ENCODE measurements around the gene PDSS1. TPM values are rescaled to one million over a fixed set of nuclear protein-coding genes. Genes with fewer than 3 reads are reported as not detected.

The PDSS1 gene
- total and polyA plus RNA-seq, 4 donors, result 6.0 to 7.6 (median 7.1) TPM

DNA sequence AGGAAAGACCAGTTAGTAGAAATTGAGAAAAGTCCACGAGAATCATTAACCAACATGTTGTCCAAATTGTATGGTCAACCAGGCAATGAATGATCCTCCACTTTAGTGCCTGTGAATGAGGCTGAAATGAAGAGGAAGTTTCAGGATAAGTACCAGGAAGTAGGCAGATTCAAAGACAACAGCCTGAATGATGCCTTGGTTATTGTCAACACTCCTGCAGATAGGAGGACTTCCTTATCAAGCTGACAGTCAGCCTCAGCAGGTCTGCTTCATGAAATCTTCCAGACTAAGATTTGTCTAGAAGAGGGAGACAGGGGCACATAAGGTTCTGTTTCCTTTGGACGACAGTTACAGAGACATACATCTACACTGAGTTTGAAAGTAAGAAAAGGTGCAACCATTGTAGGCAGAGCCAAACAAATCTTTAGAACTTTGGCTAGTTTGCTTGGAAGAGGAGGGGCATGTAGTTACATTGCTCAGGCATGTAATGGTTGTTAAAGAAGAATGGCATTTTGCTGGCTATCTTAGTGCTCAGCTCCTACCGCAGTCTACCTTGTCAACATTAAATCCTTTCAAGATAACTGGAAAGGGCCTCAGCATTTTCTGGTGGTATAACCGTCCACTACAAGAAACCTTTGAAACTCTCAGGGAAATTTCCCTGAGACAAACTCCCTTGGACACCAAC is 81.8 kb downstream of the PDSS1 start:
- H3K4me1 ChIP-seq (ENCODE audit: control insufficient read depth in 4 of 4, insufficient read depth in 4 of 4, low read length in 3 of 4), result no peaks in the 10 kb centered on the region

DNA sequence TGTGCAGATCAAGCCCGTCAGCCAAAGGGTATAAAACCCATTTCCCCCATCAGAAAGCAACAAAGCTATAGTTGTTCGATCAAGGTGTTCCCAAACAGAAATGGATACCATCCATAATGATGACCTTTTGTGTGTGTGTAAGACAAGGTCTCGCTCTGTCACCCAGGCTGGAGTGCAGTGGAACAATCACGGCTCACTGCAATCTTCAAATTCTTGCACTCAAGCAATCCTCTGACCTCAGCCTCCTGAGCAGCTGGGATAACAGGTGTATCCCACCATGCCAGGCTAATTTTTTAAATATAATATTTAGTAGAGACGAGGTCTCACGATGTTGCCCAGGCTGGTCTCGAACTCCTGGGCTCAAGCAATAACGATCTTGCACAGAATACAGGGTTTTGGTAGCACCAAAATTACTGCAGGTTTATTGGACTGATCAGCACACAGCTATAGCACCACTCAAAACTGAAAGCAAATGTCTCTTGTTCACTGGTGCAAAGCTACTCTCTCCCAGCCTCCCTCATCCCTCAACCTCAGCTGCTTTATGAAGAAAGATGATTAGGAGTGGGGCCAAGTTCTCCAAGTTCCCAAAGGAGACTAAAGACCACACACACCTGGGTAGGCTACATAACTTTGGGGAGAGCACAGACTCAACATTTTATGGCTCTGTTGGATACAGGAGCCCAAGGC is 82.7 kb downstream of the PDSS1 start:
- H3K9me3 ChIP-seq (ENCODE audit: control insufficient read depth in 4 of 4, low read length in 3 of 4), result no peaks in the 10 kb centered on the region
- H3K27ac ChIP-seq (ENCODE audit: low read depth in 1 of 2, low read length in 2 of 2), result no peak overlapping the region
- TF ChIP-seq, protein P1, sequence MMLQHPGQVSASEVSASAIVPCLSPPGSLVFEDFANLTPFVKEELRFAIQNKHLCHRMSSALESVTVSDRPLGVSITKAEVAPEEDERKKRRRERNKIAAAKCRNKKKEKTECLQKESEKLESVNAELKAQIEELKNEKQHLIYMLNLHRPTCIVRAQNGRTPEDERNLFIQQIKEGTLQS (IDR thresholded peaks at IDR 0.05), result no peak
- TF ChIP-seq YY1 (IDR thresholded peaks at IDR 0.05), result no peak
- TF ChIP-seq, protein P2, sequence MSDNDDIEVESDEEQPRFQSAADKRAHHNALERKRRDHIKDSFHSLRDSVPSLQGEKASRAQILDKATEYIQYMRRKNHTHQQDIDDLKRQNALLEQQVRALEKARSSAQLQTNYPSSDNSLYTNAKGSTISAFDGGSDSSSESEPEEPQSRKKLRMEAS (IDR thresholded peaks at IDR 0.05), result no peak
- no peak for TF ChIP-seq RAD21 (IDR thresholded peaks at IDR 0.05)
- TF ChIP-seq, protein P3, sequence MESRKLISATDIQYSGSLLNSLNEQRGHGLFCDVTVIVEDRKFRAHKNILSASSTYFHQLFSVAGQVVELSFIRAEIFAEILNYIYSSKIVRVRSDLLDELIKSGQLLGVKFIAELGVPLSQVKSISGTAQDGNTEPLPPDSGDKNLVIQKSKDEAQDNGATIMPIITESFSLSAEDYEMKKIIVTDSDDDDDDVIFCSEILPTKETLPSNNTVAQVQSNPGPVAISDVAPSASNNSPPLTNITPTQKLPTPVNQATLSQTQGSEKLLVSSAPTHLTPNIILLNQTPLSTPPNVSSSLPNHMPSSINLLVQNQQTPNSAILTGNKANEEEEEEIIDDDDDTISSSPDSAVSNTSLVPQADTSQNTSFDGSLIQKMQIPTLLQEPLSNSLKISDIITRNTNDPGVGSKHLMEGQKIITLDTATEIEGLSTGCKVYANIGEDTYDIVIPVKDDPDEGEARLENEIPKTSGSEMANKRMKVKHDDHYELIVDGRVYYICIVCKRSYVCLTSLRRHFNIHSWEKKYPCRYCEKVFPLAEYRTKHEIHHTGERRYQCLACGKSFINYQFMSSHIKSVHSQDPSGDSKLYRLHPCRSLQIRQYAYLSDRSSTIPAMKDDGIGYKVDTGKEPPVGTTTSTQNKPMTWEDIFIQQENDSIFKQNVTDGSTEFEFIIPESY (IDR thresholded peaks at IDR 0.05), result no peak
- no peak for TF ChIP-seq EGR1 (IDR thresholded peaks at IDR 0.05; ENCODE audit: low read depth in 2 of 2)
- TF ChIP-seq GABPA (IDR thresholded peaks at IDR 0.05 in 1 of 2, conservative IDR thresholded peaks at IDR 0.05 in 1 of 2), result no peak
- no peak for TF ChIP-seq FOXA2 (IDR thresholded peaks at IDR 0.05)
- TF ChIP-seq FOXA1 (IDR thresholded peaks at IDR 0.05), result no peak
- TF ChIP-seq, protein P4, sequence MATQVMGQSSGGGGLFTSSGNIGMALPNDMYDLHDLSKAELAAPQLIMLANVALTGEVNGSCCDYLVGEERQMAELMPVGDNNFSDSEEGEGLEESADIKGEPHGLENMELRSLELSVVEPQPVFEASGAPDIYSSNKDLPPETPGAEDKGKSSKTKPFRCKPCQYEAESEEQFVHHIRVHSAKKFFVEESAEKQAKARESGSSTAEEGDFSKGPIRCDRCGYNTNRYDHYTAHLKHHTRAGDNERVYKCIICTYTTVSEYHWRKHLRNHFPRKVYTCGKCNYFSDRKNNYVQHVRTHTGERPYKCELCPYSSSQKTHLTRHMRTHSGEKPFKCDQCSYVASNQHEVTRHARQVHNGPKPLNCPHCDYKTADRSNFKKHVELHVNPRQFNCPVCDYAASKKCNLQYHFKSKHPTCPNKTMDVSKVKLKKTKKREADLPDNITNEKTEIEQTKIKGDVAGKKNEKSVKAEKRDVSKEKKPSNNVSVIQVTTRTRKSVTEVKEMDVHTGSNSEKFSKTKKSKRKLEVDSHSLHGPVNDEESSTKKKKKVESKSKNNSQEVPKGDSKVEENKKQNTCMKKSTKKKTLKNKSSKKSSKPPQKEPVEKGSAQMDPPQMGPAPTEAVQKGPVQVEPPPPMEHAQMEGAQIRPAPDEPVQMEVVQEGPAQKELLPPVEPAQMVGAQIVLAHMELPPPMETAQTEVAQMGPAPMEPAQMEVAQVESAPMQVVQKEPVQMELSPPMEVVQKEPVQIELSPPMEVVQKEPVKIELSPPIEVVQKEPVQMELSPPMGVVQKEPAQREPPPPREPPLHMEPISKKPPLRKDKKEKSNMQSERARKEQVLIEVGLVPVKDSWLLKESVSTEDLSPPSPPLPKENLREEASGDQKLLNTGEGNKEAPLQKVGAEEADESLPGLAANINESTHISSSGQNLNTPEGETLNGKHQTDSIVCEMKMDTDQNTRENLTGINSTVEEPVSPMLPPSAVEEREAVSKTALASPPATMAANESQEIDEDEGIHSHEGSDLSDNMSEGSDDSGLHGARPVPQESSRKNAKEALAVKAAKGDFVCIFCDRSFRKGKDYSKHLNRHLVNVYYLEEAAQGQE (IDR thresholded peaks at IDR 0.05), result no peak
- H3K27me3 ChIP-seq (ENCODE audit: control insufficient read depth in 4 of 4, insufficient read depth in 4 of 4, low read length in 3 of 4), result no peaks in the 10 kb centered on the region
- no peaks in the 10 kb centered on the region for H3K36me3 ChIP-seq (ENCODE audit: control insufficient read depth in 4 of 4, insufficient read depth in 3 of 4, low read depth in 1 of 4, low read length in 3 of 4)
- H3K9ac ChIP-seq (ENCODE audit: low read depth in 1 of 2, low read length in 2 of 2), result no peak overlapping the region
- 98% methylated on average over 8 of the region's 8 CpGs for WGBS
- DNase-seq (ENCODE audit: low spot score), result no peak
- H3K4me3 ChIP-seq (ENCODE audit: low read depth in 1 of 3, low read length in 3 of 3), result no peak overlapping the region
- H3K4me1 ChIP-seq (ENCODE audit: control insufficient read depth in 4 of 4, insufficient read depth in 4 of 4, low read length in 3 of 4), result no peaks in the 10 kb centered on the region

More for the DNA sequence above, 81.8 kb downstream of the PDSS1 start:
- no peak overlapping the region for H3K9ac ChIP-seq (ENCODE audit: low read depth in 1 of 2, low read length in 2 of 2)
- H3K27me3 ChIP-seq (ENCODE audit: control insufficient read depth in 4 of 4, insufficient read depth in 4 of 4, low read length in 3 of 4), result no peaks in the 10 kb centered on the region
- no peak for TF ChIP-seq RXRA (IDR thresholded peaks at IDR 0.05)
- TF ChIP-seq, protein P2 (IDR thresholded peaks at IDR 0.05), result no peak
- no peak for TF ChIP-seq HNF4G (IDR thresholded peaks at IDR 0.05)
- TF ChIP-seq SP1 (IDR thresholded peaks at IDR 0.05), result no peak
- TF ChIP-seq, protein P3 (IDR thresholded peaks at IDR 0.05), result no peak
- TF ChIP-seq YY1 (IDR thresholded peaks at IDR 0.05), result no peak
- no peak for TF ChIP-seq NR2F2 (IDR thresholded peaks at IDR 0.05)
- H3K36me3 ChIP-seq (ENCODE audit: control insufficient read depth in 4 of 4, insufficient read depth in 3 of 4, low read depth in 1 of 4, low read length in 3 of 4), result no peaks in the 10 kb centered on the region
- no peaks in the 10 kb centered on the region for H3K9me3 ChIP-seq (ENCODE audit: control insufficient read depth in 4 of 4, low read length in 3 of 4)
- H3K27ac ChIP-seq (ENCODE audit: low read depth in 1 of 2, low read length in 2 of 2), result no peak overlapping the region
- WGBS, result 83% methylated on average over 4 of the region's 4 CpGs
- no peak overlapping the region for H3K4me3 ChIP-seq (ENCODE audit: low read depth in 1 of 3, low read length in 3 of 3)
- DNase-seq (ENCODE audit: low spot score), result no peak

Measured in liver (tissue), 9 donors.